Mesodermal cell (in vitro differentiated cells): ENCODE measurements around the gene ROBO1.

Experiments used
- H3K27ac ChIP-seq: 2 replicates; pipeline ENCODE4 v1.7.0; 2013; ENCODE audit warnings: mild to moderate bottlenecking, low read depth, low read length, moderate library complexity; ENCODE audit not compliant: severe bottlenecking
- H3K36me3 ChIP-seq: 2 replicates; pipeline ENCODE4 v1.7.1; 2013; ENCODE audit warnings: mild to moderate bottlenecking, low read length, moderate library complexity; ENCODE audit not compliant: control insufficient read depth, insufficient read depth
- H3K4me1 ChIP-seq: one replicate; pipeline ENCODE4 v1.7.1; 2013; ENCODE audit warnings: mild to moderate bottlenecking, low read length; ENCODE audit not compliant: insufficient read depth, control insufficient read depth, poor library complexity, severe bottlenecking
- H3K4me3 ChIP-seq: 2 replicates; pipeline ENCODE4 v1.7.0; 2013; ENCODE audit warnings: low read length, control low read depth, mild to moderate bottlenecking; ENCODE audit not compliant: insufficient read depth, poor library complexity, severe bottlenecking; ENCODE audit errors: extremely low read depth
- H3K9me3 ChIP-seq: 2 replicates; pipeline ENCODE4 v1.7.1; 2013; ENCODE audit warnings: mild to moderate bottlenecking, low read length, moderate library complexity; ENCODE audit not compliant: control insufficient read depth
- WGBS, 2 experiments: methylation state at CpG; one replicate each; pipeline ENCODE4 v1.1.5; 2013; ENCODE audit warnings: missing lambda C conversion rate in 2 of 2; ENCODE audit not compliant: insufficient coverage in 2 of 2; 5-methylcytosine and 5-hydroxymethylcytosine counted together

Gene ROBO1

DNA sequence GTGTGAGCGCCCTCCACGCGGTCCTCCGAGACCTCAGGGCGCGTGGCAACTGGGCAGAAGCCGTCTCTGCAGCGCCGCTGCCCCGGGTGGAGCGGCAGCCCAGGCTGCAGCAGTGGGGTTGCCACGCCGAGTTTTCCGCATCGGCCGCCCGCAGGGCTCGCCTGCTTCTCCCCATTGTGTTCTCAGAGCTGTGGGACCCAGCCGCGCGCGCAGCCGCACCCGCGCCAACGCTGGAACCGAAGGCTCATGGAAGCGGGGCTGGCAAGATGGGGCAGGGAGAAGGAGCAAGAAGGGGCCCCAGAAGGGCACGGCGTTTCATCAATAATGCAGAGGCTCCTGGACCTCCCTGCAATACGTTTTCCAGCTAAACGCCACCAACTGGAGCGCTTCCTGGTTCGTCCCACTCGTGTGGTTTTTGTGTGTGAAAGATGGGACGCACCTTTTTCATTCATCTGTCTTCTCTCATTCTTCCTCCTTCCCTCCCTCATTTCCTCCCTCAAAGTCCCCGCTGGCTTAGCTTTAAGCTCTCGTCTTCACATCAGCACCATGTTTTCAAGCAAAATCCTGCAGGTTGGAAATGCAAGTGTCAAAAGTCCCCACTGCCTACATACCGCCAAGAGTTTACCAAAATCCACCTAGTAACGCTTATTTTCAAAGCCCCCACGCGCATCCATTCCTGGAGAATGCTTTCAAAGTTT lies 1.2 kb downstream of the ROBO1 start:
- Histone ChIP-seq H3K4me1 (no peaks in the 10 kb centered on the region), H3K4me3 (peak overlapping the region; percentile 35), H3K36me3 (no peaks in the 10 kb centered on the region), H3K27ac (no peak overlapping the region), H3K9me3 (no peaks in the 10 kb centered on the region)
- WGBS, 2 experiments: 2 to 4% methylated on average over 28 to 31 of the region's 42 CpGs

DNA sequence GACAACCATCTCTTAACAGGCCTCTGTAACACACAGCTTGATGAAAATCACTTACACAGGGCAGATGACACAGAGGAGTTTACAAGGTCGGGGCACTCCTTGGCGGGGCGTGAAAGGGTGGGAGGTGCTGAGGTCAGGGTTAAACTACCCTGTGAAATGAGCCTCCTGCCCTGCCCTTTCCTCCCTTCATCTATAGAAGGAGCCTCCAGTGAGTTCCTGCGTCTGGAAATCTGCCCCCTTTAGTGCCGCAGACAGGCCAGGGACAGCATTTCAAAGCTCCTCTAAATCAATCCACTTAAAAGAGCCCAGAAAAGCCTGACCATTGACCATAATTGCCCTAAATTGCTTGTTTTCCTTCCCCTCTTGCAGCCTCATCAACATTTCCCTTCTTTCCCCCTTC lies 1.9 kb downstream of the ROBO1 start:
- peak overlapping the region; percentile 35 for H3K4me3 ChIP-seq
- no peaks in the 10 kb centered on the region for H3K9me3 ChIP-seq
- no peaks in the 10 kb centered on the region for H3K4me1 ChIP-seq
- WGBS, 2 experiments: 6 to 7% methylated on average over 2 to 3 of the region's 5 CpGs
- H3K27ac ChIP-seq: no peak overlapping the region
- no peaks in the 10 kb centered on the region for H3K36me3 ChIP-seq

DNA sequence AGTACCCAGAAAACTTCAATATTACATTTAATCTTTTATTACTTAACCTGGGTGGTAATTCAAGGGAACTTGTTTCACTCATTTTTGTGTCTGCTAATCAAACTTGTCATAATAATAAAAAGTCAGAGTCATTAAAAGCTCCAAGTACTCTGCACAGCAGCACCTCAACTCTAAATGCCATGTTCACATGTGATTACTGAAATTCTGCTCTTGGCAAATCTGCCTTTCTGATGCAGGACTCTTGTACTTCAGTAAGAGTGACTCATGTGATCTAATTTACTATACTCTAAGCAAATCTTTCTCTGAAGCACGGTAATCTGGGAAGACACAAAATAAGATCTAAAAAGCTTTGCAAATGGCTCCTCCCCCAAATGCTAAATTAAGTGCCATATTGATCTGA lies 6.4 kb downstream of the ROBO1 start:
- no peaks in the 10 kb centered on the region for H3K4me1 ChIP-seq
- H3K27ac ChIP-seq: no peak overlapping the region
- no peaks in the 10 kb centered on the region for H3K9me3 ChIP-seq
- H3K36me3 ChIP-seq: no peaks in the 10 kb centered on the region
- no CpG with 5 or more reads among the region's 1 CpG for WGBS, 2 experiments
- no peak overlapping the region for H3K4me3 ChIP-seq

DNA sequence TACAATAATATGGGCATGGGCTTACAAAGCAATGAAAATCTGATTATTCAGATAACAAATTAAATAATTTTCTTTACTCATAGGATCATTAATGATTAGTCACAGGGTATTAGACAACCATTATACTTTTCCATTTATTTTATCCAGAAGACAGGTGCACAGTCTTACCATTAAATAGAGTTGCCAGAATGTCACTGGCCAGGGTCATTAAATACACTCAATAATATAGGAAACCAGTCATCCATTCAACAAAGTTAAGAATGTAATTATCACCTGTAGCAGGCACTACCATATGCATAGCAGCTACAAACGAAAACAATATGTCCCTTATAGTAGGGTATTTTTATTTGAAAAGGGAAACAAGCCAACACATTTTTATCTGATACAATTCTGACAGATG lies 16.1 kb downstream of the ROBO1 start:
- H3K4me3 ChIP-seq: no peak overlapping the region
- H3K36me3 ChIP-seq: no peaks in the 10 kb centered on the region
- no peak overlapping the region for H3K27ac ChIP-seq
- WGBS, 2 experiments: no CpG with 5 or more reads among the region's 1 CpG
- H3K4me1 ChIP-seq: no peaks in the 10 kb centered on the region
- no peaks in the 10 kb centered on the region for H3K9me3 ChIP-seq

DNA sequence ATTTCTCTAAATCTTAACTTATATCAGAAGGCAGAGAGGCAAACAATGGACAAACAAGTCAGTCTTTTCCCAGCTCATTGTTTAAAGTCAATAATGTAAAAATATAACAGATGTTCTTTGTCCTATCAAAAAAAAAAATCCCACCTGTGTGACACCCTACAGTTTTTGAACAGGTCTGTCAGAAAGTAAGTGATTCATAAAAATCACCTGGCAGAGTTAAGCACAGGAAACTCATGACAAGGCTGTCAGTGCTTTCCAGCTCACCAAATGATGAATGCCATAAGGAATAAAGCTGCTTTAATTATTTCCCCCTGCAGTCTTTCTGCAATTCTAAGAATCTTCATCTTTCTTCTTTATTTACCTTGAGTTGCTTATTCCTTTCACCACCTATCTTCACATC lies 30.3 kb downstream of the ROBO1 start:
- H3K4me3 ChIP-seq: no peak overlapping the region
- peaks cover 2% of the 10 kb centered on the region for H3K9me3 ChIP-seq
- H3K27ac ChIP-seq: no peak overlapping the region
- no peaks in the 10 kb centered on the region for H3K36me3 ChIP-seq
- no peaks in the 10 kb centered on the region for H3K4me1 ChIP-seq

DNA sequence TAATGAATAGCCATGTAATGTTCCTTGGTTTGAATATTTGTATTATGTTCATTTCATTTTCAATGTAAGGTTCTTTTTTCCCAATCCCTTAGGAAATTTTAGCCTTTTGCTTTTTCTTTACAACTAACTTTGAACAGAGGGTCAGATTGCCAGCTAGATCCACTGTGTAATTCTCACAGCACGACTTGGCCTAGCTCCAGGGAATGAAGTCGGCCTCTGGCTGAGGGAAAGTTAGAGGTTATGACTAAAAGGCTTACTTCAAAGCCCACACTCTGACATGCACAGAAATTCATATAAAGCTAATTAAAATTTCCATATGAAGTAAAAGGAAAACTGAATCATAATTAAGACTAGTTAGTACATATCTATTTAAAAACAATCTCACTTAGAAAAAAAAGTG lies 38.7 kb downstream of the ROBO1 start:
- Histone ChIP-seq H3K36me3 (no peaks in the 10 kb centered on the region), H3K4me3 (no peak overlapping the region), H3K4me1 (no peaks in the 10 kb centered on the region), H3K9me3 (no peaks in the 10 kb centered on the region), H3K27ac (no peak overlapping the region)
- no CpG with 5 or more reads among the region's 2 CpGs for WGBS, 2 experiments

DNA sequence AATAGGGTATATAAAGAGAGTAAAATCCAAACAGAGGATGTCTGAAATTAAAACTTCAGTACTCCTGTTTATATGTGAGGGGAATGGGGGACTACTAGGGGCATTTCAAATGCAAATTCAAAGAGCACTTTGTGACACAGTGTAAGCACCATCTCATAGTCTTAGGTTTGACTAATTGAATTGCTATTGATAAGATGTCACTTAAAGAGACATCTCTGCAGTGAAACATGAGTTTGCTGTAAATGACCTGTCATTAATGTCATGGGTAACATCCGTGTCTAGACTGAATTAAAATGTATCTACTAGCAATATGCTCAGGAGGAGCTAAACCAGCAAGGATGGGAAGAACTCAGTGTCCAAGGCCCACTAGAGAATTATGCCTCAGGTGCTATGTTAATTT lies 41.0 kb downstream of the ROBO1 start:
- no peaks in the 10 kb centered on the region for H3K4me1 ChIP-seq
- no peaks in the 10 kb centered on the region for H3K9me3 ChIP-seq
- WGBS, 2 experiments: 67% methylated on average over 1 of the region's 1 CpG; no CpG with 5 or more reads in 1 of the 2 experiments
- no peak overlapping the region for H3K27ac ChIP-seq
- H3K36me3 ChIP-seq: no peaks in the 10 kb centered on the region
- H3K4me3 ChIP-seq: no peak overlapping the region

DNA sequence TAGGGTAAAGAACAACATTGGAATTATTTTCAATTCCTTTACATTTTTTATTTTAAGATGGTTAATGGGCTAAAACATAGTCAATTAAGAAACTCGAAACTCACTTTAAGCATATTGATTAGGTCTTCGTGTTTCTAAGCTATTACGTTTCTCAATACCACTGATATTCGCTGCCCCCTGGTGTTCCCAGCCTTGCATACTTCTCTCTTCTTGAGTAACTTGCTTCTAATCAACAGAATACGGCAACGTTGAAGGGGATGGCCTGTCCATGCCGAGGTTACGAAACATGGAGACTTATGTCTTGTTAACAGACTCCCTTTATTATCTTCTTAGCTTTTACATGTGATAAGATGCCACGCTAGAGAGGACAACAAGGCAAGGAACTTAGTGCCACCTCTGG lies 43.6 kb downstream of the ROBO1 start:
- no peaks in the 10 kb centered on the region for H3K4me1 ChIP-seq
- H3K4me3 ChIP-seq: no peak overlapping the region
- H3K36me3 ChIP-seq: no peaks in the 10 kb centered on the region
- WGBS, 2 experiments: 30 to 68% methylated on average over 3 to 8 of the region's 9 CpGs
- no peak overlapping the region for H3K27ac ChIP-seq
- no peaks in the 10 kb centered on the region for H3K9me3 ChIP-seq

DNA sequence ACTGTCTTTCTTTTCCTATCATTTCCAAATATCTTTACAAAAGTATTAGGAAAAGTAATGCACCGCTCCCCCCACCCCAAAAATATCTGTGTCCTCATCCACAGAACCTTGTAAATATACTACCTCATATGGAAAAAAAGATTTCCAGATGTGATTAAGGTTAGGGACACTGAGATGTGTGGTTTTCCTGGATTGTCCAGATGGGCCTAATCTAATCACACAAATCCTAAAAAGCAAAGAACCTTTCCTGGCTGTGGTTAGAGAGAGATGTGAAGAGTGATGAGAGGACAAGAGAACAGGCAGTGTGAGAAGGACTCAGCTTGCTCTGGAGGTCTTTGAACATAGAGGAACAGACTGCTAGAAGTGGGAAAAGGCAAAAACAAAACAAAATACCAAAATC lies 77.7 kb downstream of the ROBO1 start:
- H3K4me1 ChIP-seq: no peaks in the 10 kb centered on the region
- no peaks in the 10 kb centered on the region for H3K9me3 ChIP-seq
- no peak overlapping the region for H3K4me3 ChIP-seq
- WGBS, 2 experiments: no CpG with 5 or more reads among the region's 1 CpG
- H3K27ac ChIP-seq: no peak overlapping the region
- no peaks in the 10 kb centered on the region for H3K36me3 ChIP-seq

DNA sequence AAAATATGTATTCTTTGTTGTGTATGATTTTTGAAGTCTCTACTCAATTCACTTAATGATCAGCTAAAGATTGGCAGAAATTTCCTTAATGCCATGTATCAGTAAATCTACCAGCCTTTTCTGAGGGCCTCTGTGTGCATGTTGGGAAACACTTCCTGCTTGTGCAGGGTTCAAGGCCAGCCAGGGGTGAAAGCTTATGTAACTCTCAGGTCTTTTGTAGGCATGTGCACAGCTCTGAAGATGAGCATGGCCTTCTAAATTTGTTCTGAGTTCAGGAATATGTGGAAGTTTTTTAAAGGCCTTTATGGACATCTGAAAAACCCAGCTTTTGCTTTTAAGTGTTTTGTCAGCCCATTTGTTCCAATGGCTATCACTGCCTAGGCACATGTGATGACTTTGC lies 82.7 kb downstream of the ROBO1 start:
- H3K9me3 ChIP-seq: no peaks in the 10 kb centered on the region
- no peaks in the 10 kb centered on the region for H3K36me3 ChIP-seq
- no peak overlapping the region for H3K27ac ChIP-seq
- H3K4me1 ChIP-seq: no peaks in the 10 kb centered on the region
- H3K4me3 ChIP-seq: no peak overlapping the region

DNA sequence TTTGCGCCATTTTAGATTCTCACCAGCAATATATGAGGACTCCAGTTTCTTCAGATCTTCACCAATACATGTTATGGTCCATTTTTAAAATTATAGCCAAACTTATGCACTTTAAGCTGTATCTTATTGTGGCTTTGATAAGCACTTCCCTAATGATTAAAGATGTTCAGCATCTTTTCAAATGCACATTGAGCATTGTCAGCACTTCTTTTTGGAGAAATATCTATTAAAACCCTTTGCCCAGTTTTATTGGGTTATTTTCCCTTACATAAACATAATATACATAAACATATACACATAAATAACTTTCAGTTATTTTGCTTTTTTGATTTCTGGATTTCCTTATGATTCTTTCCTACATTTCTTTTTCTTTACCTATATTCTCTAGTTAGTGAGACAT lies 83.8 kb downstream of the ROBO1 start:
- no peaks in the 10 kb centered on the region for H3K36me3 ChIP-seq
- no peaks in the 10 kb centered on the region for H3K4me1 ChIP-seq
- H3K4me3 ChIP-seq: no peak overlapping the region
- no peak overlapping the region for H3K27ac ChIP-seq
- 100% methylated on average over 1 of the region's 1 CpG; no CpG with 5 or more reads in 1 of the 2 experiments for WGBS, 2 experiments
- no peaks in the 10 kb centered on the region for H3K9me3 ChIP-seq
